Endodermal cell (in vitro differentiated cells): Measurements from ENCODE around the gene SHC1. TPM values are rescaled to one million over a fixed set of nuclear protein-coding genes. Genes with fewer than 3 reads are reported as not detected.
A peak's percentile ranks its signal among the peaks of the same experiment; 100 is the strongest.

Experiments used
- DNase-seq: peaks from one replicate; pipeline ENCODE4 v3.0.0-alpha.2; 2017
- H3K27ac ChIP-seq: 2 replicates; pipeline ENCODE4 v1.5.1; 2013; ENCODE audit warnings: mild to moderate bottlenecking, low read depth, low read length, moderate library complexity
- H3K27me3 ChIP-seq: 2 replicates; pipeline ENCODE4 v1.6.1; 2013; ENCODE audit warnings: mild to moderate bottlenecking, low read length, moderate library complexity; ENCODE audit not compliant: insufficient read depth, control insufficient read depth, poor library complexity, severe bottlenecking
- H3K36me3 ChIP-seq: 2 replicates; pipeline ENCODE4 v1.7.0; 2013; ENCODE audit warnings: mild to moderate bottlenecking, low read length, moderate library complexity; ENCODE audit not compliant: control insufficient read depth, insufficient read depth
- H3K4me1 ChIP-seq: one replicate; pipeline ENCODE4 v1.7.0; 2013; ENCODE audit warnings: low read length; ENCODE audit not compliant: control insufficient read depth, insufficient read depth
- H3K4me3 ChIP-seq: 2 replicates; pipeline ENCODE4 v1.5.1; 2013; ENCODE audit warnings: mild to moderate bottlenecking, low read length, moderate library complexity
- H3K9ac ChIP-seq: 2 replicates; pipeline ENCODE4 v1.6.1; 2013; ENCODE audit warnings: mild to moderate bottlenecking, low read length, moderate library complexity; ENCODE audit not compliant: poor library complexity, severe bottlenecking; ENCODE audit errors: extremely low read depth
- H3K9me3 ChIP-seq: 2 replicates; pipeline ENCODE4 v1.6.1; 2013; ENCODE audit warnings: mild to moderate bottlenecking, low read length, moderate library complexity; ENCODE audit not compliant: control insufficient read depth
- H3K27ac Mint-ChIP-seq: 2 replicates; pipeline ENCODE4 v1.8.0; 2020; ENCODE audit warnings: mixed read lengths
- H3K27me3 Mint-ChIP-seq: 2 replicates; pipeline ENCODE4 v1.8.0; 2021; ENCODE audit warnings: mild to moderate bottlenecking, mixed read lengths; ENCODE audit not compliant: insufficient read depth
- H3K36me3 Mint-ChIP-seq: 2 replicates; pipeline ENCODE4 v1.8.0; 2020; ENCODE audit warnings: low read depth, mixed read lengths
- H3K4me1 Mint-ChIP-seq: 2 replicates; pipeline ENCODE4 v1.8.0; 2020; ENCODE audit warnings: mixed read lengths
- H3K4me3 Mint-ChIP-seq: 2 replicates; pipeline ENCODE4 v1.8.0; 2020; ENCODE audit warnings: mild to moderate bottlenecking, moderate library complexity, mixed read lengths
- H3K9me3 Mint-ChIP-seq: 2 replicates; pipeline ENCODE4 v1.8.0; 2020; ENCODE audit warnings: mild to moderate bottlenecking, mixed read lengths
- WGBS, 2 experiments: methylation state at CpG; one replicate each; pipeline versions ENCODE4 v1.1.5 to v1.1.7; 2013; ENCODE audit warnings: missing lambda C conversion rate in 2 of 2, mixed read lengths in 1 of 2; ENCODE audit not compliant: insufficient coverage in 1 of 2, insufficient read length in 1 of 2; 5-methylcytosine and 5-hydroxymethylcytosine counted together
- total RNA-seq, 2 donors: library from RNA; stranded (reverse); fragmentation: NEBNext Ultra II Directional in 1 of 2; extraction: Animal tissue kit (Norgen Biotek cat#: 25700) in 1 of 2; gene quantifications; 2 replicates in 1 of 2; 3 replicates in 1 of 2; pipeline ENCODE4 v1.2.1, GENCODE V29; 2021
- TF ChIP-seq, protein P1 (sequence below): fragments of 200-600 bp; sonication (generic); conservative IDR thresholded peaks from 2 replicates; pipeline ENCODE4 v1.5.0; 2021; ENCODE audit warnings: antibody characterized with exemption, mild to moderate bottlenecking

SHC1 gene
- total RNA-seq, 2 donors from 2014 or later = 157 to 231 TPM

DNA sequence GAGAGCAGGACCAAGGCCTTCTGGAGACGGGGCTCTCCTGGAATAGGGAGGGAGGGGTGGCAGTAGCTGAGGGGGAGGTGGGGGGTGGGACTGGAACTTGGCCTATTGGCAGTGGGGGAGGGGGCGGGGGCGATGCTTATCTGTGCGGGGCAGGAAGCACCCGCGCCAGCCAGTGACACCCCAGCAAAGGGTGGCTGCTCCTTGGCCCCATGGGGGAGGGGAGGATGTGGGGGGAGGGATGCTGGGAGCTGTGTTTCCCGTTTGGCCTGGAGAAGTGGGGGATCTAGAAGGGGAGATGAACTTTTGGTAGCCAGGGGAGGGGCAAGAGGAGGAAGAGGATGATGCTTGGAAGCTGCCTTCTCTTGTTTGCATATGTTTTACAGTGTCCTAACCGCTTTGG is 43.1 kb upstream of the SHC1 start:
- no peak overlapping the region for H3K4me3 ChIP-seq
- no peaks in the 10 kb centered on the region for H3K27me3 Mint-ChIP-seq
- H3K27ac ChIP-seq = no peak overlapping the region
- H3K4me1 Mint-ChIP-seq = peaks cover 14% of the 10 kb centered on the region
- DNase-seq = no peak
- H3K27me3 ChIP-seq = no peaks in the 10 kb centered on the region
- no peak overlapping the region for H3K9ac ChIP-seq
- peaks cover 10% of the 10 kb centered on the region for H3K36me3 ChIP-seq
- no peak overlapping the region for H3K4me3 Mint-ChIP-seq
- no peaks in the 10 kb centered on the region for H3K9me3 ChIP-seq
- no peak overlapping the region for H3K27ac Mint-ChIP-seq
- H3K36me3 Mint-ChIP-seq = peaks cover 14% of the 10 kb centered on the region
- H3K9me3 Mint-ChIP-seq = no peaks in the 10 kb centered on the region
- TF ChIP-seq, protein P1, sequence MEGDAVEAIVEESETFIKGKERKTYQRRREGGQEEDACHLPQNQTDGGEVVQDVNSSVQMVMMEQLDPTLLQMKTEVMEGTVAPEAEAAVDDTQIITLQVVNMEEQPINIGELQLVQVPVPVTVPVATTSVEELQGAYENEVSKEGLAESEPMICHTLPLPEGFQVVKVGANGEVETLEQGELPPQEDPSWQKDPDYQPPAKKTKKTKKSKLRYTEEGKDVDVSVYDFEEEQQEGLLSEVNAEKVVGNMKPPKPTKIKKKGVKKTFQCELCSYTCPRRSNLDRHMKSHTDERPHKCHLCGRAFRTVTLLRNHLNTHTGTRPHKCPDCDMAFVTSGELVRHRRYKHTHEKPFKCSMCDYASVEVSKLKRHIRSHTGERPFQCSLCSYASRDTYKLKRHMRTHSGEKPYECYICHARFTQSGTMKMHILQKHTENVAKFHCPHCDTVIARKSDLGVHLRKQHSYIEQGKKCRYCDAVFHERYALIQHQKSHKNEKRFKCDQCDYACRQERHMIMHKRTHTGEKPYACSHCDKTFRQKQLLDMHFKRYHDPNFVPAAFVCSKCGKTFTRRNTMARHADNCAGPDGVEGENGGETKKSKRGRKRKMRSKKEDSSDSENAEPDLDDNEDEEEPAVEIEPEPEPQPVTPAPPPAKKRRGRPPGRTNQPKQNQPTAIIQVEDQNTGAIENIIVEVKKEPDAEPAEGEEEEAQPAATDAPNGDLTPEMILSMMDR = no peak
- H3K4me1 ChIP-seq = no peaks in the 10 kb centered on the region
- 88 to 100% methylated on average over 1 to 8 of the region's 8 CpGs for WGBS, 2 experiments

DNA sequence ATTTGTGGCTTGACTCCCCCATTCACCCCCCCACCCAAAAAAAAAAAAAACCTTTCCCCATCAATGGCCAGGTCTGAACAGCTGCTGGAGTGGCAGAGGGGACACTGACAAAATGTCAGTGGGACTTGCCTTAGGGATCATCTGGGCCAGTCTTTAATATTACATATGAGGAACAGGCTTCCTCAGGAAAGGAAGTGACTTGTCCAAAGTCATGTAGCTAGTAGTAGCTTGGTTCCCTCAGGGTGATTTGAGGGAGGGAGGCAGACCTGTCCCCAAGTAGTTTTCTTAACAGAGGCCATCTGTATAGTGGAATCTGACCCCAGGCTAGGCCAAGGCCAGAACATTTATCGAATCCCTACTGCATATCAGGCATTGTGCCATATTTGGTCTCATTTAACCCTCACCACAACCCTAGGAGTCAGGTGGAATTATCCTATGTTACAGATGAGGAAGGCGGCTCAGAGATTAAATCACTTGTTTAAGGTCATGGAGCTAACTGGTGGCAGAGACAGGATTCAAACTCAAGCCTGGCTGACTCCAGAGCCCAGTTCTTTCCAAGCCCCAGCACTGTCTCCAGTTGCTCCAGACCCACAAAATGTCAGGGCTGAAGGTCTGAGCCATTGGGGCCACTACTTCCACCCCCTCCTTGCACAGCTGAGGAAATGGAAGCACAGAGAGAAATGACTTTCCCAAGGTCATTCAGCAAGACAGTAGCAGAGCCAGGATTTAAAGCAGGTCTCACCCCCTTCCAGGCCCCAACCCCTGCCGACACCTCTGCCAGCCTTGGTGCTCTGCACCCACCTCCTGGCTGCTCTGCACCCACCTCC is 42.4 kb upstream of the SHC1 start:
- no peak for DNase-seq
- H3K27ac Mint-ChIP-seq = no peak overlapping the region
- Histone ChIP-seq H3K36me3 (peaks cover 10% of the 10 kb centered on the region), H3K4me1 (no peaks in the 10 kb centered on the region), H3K27me3 (no peaks in the 10 kb centered on the region), H3K27ac (no peak overlapping the region), H3K9me3 (no peaks in the 10 kb centered on the region), H3K4me3 (no peak overlapping the region), H3K9ac (no peak overlapping the region)
- H3K9me3 Mint-ChIP-seq = no peaks in the 10 kb centered on the region
- TF ChIP-seq, protein P1 = no peak
- WGBS, 2 experiments = 93 to 95% methylated on average over 2 to 3 of the region's 3 CpGs
- no peaks in the 10 kb centered on the region for H3K27me3 Mint-ChIP-seq
- peaks cover 14% of the 10 kb centered on the region for H3K36me3 Mint-ChIP-seq
- H3K4me3 Mint-ChIP-seq = no peak overlapping the region
- peaks cover 14% of the 10 kb centered on the region for H3K4me1 Mint-ChIP-seq

DNA sequence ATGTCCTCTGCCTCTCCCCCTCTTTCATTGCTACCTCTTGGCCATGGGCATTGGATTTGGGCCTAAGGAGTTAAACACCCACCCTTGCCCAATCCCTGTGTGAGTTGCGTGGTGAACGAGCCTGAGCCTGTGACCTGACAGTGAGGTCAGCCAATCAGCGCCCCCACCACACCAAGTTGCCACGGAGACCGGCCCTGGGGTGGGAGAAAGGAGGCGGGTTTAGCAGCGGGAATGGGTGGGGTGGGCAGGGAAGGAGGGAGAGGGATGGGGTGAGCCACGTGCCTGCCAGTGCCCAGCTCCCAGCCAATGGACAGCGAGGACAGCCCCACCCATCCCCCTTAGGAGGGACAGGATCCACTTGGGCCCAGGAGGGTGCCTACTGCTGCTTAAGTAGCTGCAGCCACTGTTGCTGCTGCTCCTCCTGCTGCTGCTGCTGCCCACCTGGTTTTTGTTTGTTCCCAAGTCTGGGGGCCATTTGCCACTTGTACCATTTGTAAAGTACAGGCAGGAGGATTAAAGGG is 41.5 kb upstream of the SHC1 start:
- peak; percentile 97 for DNase-seq
- peaks cover 14% of the 10 kb centered on the region for H3K36me3 Mint-ChIP-seq
- Histone ChIP-seq H3K4me1 (no peaks in the 10 kb centered on the region), H3K4me3 (no peak overlapping the region), H3K36me3 (peaks cover 10% of the 10 kb centered on the region), H3K27me3 (no peaks in the 10 kb centered on the region), H3K9me3 (no peaks in the 10 kb centered on the region), H3K9ac (no peak overlapping the region), H3K27ac (no peak overlapping the region)
- H3K4me1 Mint-ChIP-seq = peaks cover 14% of the 10 kb centered on the region
- H3K4me3 Mint-ChIP-seq = no peak overlapping the region
- no peaks in the 10 kb centered on the region for H3K9me3 Mint-ChIP-seq
- no peaks in the 10 kb centered on the region for H3K27me3 Mint-ChIP-seq
- WGBS, 2 experiments = 37% methylated on average over 9 of the region's 9 CpGs; no CpG with 5 or more reads in 1 of the 2 experiments
- peak overlapping the region; percentile 48 for H3K27ac Mint-ChIP-seq
- TF ChIP-seq, protein P1 = no peak
